Osteocyte (in vitro differentiated cells): ENCODE results near the gene COL6A5. TPM values are rescaled to one million over a fixed set of nuclear protein-coding genes. Genes with fewer than 3 reads are reported as not detected.

ENCODE experiments used
- DNase-seq: peaks from one replicate; pipeline ENCODE4 v3.0.0; 2021; ENCODE audit warnings: mixed read lengths; ENCODE audit not compliant: unreplicated experiment; ENCODE audit errors: extremely low spot score
- H3K27ac Mint-ChIP-seq: one replicate; pipeline ENCODE4 v1.8.0; 2021; ENCODE audit warnings: mild to moderate bottlenecking, mixed read lengths; ENCODE audit not compliant: unreplicated experiment
- H3K27me3 Mint-ChIP-seq: one replicate; pipeline ENCODE4 v1.8.0; 2021; ENCODE audit warnings: mixed read lengths; ENCODE audit not compliant: unreplicated experiment
- H3K36me3 Mint-ChIP-seq: one replicate; pipeline ENCODE4 v1.8.0; 2021; ENCODE audit warnings: mixed read lengths; ENCODE audit not compliant: unreplicated experiment
- H3K4me1 Mint-ChIP-seq: one replicate; pipeline ENCODE4 v1.8.0; 2021; ENCODE audit warnings: mixed read lengths; ENCODE audit not compliant: unreplicated experiment
- H3K4me3 Mint-ChIP-seq: one replicate; pipeline ENCODE4 v1.8.0; 2021; ENCODE audit warnings: mild to moderate bottlenecking, moderate library complexity, mixed read lengths; ENCODE audit not compliant: unreplicated experiment
- H3K9me3 Mint-ChIP-seq: one replicate; pipeline ENCODE4 v1.8.0; 2021; ENCODE audit warnings: mixed read lengths; ENCODE audit not compliant: unreplicated experiment
- total RNA-seq: library from RNA; stranded (reverse); gene quantifications from 2 replicates; pipeline ENCODE4 v1.2.1, GENCODE V29; 2021
- TF ChIP-seq, protein P1 (sequence below): fragments of 200-600 bp; sonication (generic); IDR thresholded peaks from 2 replicates; pipeline ENCODE4 v1.5.0; 2021; ENCODE audit warnings: antibody characterized with exemption, mild to moderate bottlenecking, moderate library complexity

Gene COL6A5
- total RNA-seq, 1 donor from 2014 or later, result not detected

DNA sequence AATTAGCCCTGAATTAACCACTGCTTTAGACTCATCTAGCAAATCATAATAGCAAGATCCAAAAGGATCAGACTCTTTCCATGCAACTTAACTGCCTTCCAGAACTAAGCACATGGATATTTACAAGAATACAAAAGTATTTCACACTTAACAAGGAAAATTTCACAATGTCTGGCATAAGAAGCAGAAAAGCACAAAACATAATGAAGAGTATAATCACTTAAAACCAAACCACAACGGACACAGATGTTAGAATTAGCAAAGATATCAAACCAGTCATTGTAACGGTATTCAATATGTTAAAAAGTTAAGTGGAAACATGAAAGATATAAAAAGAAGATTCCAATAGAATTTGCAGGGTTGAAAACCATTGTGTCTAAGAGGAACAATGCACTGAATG, 120.0 kb downstream of the COL6A5 start:
- Mint-ChIP-seq H3K27me3 (no peaks in the 10 kb centered on the region), H3K4me1 (no peaks in the 10 kb centered on the region), H3K27ac (no peak overlapping the region), H3K36me3 (no peaks in the 10 kb centered on the region), H3K4me3 (no peak overlapping the region), H3K9me3 (no peaks in the 10 kb centered on the region)
- DNase-seq, result no peak
- TF ChIP-seq, protein P1, sequence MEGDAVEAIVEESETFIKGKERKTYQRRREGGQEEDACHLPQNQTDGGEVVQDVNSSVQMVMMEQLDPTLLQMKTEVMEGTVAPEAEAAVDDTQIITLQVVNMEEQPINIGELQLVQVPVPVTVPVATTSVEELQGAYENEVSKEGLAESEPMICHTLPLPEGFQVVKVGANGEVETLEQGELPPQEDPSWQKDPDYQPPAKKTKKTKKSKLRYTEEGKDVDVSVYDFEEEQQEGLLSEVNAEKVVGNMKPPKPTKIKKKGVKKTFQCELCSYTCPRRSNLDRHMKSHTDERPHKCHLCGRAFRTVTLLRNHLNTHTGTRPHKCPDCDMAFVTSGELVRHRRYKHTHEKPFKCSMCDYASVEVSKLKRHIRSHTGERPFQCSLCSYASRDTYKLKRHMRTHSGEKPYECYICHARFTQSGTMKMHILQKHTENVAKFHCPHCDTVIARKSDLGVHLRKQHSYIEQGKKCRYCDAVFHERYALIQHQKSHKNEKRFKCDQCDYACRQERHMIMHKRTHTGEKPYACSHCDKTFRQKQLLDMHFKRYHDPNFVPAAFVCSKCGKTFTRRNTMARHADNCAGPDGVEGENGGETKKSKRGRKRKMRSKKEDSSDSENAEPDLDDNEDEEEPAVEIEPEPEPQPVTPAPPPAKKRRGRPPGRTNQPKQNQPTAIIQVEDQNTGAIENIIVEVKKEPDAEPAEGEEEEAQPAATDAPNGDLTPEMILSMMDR, result no peak

DNA sequence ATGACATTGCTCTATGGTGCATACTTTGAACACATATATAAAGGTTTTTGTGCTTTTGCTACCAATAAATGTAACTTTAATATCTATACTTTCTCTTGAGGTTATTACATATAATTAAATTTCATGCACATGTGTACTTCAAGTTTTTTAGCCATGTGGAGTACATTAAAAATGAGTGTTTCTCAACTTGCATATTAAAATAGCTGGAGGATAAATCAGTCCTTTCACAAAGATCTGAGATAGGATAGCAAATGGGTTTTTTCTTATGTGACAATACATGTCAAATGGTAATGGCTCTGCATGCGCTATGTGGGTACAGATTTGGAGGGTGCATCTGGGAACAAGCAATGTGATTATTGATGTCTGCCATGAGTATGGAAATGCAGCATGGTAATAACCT, 122.8 kb downstream of the COL6A5 start:
- Mint-ChIP-seq H3K9me3 (no peaks in the 10 kb centered on the region), H3K27ac (no peak overlapping the region), H3K4me3 (no peak overlapping the region), H3K4me1 (no peaks in the 10 kb centered on the region), H3K36me3 (no peaks in the 10 kb centered on the region), H3K27me3 (peaks cover 5% of the 10 kb centered on the region)
- no peak for DNase-seq
- TF ChIP-seq, protein P1, result no peak

DNA sequence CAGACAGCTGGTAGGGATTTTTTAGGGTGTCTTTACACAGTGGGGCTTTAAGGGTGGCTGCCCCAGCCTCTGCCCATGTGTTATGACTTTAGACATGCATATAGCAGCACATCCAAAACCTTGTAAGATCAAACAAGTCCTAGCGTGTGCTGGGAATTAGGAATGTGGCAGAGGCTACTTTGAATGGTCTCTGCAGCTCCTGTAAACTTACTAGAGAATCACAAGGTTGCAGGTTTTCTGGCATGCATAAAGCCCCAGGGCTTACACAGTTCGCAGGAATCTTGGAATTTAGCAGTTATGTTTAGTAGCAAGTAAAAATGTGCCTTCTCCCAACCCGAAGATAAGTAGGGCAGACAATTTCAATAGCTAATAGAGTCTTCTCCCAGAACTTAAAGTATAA, 124.7 kb downstream of the COL6A5 start:
- Mint-ChIP-seq H3K4me3 (no peak overlapping the region), H3K9me3 (no peaks in the 10 kb centered on the region), H3K27me3 (peaks cover 5% of the 10 kb centered on the region), H3K4me1 (no peaks in the 10 kb centered on the region), H3K36me3 (no peaks in the 10 kb centered on the region), H3K27ac (no peak overlapping the region)
- no peak for DNase-seq
- TF ChIP-seq, protein P1, result no peak

DNA sequence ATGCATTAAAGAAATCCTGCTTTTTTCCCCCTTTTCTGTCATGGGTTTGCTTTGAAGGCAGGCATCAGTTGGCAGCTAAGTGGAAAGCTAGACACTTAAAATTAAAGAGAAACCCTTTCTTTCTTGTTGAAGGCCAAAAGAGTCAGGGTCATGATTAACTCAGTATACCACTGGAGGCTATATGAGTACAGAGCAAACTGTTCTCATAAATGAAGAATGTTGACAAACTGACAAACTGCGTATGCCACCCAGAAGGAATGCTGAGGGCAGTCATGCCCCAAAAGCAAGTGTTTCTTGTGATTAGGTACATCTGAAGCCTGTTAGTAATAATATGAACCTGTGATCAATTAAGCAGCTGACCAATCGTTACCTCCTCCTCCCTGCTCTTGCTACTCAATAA, 127.9 kb downstream of the COL6A5 start:
- H3K27ac Mint-ChIP-seq, result no peak overlapping the region
- H3K36me3 Mint-ChIP-seq, result no peaks in the 10 kb centered on the region
- H3K27me3 Mint-ChIP-seq, result peaks cover 5% of the 10 kb centered on the region
- TF ChIP-seq, protein P1, result no peak
- no peak overlapping the region for H3K4me3 Mint-ChIP-seq
- no peaks in the 10 kb centered on the region for H3K4me1 Mint-ChIP-seq
- no peaks in the 10 kb centered on the region for H3K9me3 Mint-ChIP-seq
- DNase-seq, result no peak

DNA sequence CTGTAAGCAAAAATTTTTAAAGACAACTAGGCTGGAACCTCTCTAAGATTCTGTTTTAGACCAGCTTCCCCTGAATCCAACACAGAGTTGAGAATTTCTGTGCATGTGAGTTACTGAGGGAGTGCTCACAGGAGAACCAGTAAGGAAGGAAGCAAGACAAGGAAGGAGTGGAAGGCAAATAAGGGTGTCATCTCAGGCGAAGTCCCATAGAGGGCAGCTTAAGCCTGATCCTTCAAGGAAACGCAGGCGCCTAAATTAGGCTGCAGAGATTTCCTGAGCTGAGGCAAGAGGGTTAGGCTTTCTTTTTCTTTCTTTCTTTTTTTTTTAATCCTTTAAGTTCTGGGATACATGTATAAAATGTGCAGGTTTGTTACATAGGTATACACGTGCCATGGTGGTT, 135.3 kb downstream of the COL6A5 start:
- Mint-ChIP-seq H3K27me3 (no peaks in the 10 kb centered on the region), H3K9me3 (peaks cover 5% of the 10 kb centered on the region), H3K36me3 (no peaks in the 10 kb centered on the region), H3K4me1 (no peaks in the 10 kb centered on the region), H3K27ac (no peak overlapping the region), H3K4me3 (no peak overlapping the region)
- TF ChIP-seq, protein P1, result no peak
- no peak for DNase-seq
